Fibroblast of villous mesenchyme (primary cell): ENCODE data around the gene LMOD1. TPM values are rescaled to one million over a fixed set of nuclear protein-coding genes. Genes with fewer than 3 reads are reported as not detected.
A peak's percentile ranks its signal among the peaks of the same experiment; 100 is the strongest.
"Not testable (repeated sequence)": the region's sequence is repeated elsewhere in the genome, so short reads cannot be mapped to it uniquely, and the experiment has no call there.

Experiments used
- DNase-seq: peaks from one replicate; pipeline ENCODE4 v3.0.0-alpha.2; 2010; ENCODE audit warnings: low read depth
- H3K4me3 ChIP-seq: 2 replicates; pipeline ENCODE4 v1.5.1; 2011; ENCODE audit warnings: low read depth, mild to moderate bottlenecking, low read length
- total RNA-seq: library from RNA; depleted of rRNA; stranded (reverse); fragments of >200 nt; gene quantifications from 2 replicates; pipeline ENCODE4 v1.2.3, GENCODE V29; 2012
- TF ChIP-seq, protein P1 (sequence below): IDR thresholded peaks from 2 replicates; pipeline ENCODE4 v1.5.1; 2012; ENCODE audit warnings: low read depth, mild to moderate bottlenecking, low read length; ENCODE audit not compliant: insufficient read depth

The LMOD1 gene
- total RNA-seq, 1 donor: 50.1 TPM

GRCh38 chr1:201877877-201878401 is 68.4 kb downstream of the LMOD1 start:
- TF ChIP-seq, protein P1, sequence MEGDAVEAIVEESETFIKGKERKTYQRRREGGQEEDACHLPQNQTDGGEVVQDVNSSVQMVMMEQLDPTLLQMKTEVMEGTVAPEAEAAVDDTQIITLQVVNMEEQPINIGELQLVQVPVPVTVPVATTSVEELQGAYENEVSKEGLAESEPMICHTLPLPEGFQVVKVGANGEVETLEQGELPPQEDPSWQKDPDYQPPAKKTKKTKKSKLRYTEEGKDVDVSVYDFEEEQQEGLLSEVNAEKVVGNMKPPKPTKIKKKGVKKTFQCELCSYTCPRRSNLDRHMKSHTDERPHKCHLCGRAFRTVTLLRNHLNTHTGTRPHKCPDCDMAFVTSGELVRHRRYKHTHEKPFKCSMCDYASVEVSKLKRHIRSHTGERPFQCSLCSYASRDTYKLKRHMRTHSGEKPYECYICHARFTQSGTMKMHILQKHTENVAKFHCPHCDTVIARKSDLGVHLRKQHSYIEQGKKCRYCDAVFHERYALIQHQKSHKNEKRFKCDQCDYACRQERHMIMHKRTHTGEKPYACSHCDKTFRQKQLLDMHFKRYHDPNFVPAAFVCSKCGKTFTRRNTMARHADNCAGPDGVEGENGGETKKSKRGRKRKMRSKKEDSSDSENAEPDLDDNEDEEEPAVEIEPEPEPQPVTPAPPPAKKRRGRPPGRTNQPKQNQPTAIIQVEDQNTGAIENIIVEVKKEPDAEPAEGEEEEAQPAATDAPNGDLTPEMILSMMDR: peak; percentile 69
- peak; percentile 61 for DNase-seq
- no peak overlapping the region for H3K4me3 ChIP-seq

GRCh38 chr1:201876148-201876818 is 70.1 kb downstream of the LMOD1 start:
- DNase-seq: peak; percentile 30
- TF ChIP-seq, protein P1: peak; percentile 52
- H3K4me3 ChIP-seq: no peak overlapping the region

GRCh38 chr1:201874672-201875071 is 71.7 kb downstream of the LMOD1 start:
- TF ChIP-seq, protein P1: no peak
- DNase-seq: no peak
- H3K4me3 ChIP-seq: no peak overlapping the region

DNA sequence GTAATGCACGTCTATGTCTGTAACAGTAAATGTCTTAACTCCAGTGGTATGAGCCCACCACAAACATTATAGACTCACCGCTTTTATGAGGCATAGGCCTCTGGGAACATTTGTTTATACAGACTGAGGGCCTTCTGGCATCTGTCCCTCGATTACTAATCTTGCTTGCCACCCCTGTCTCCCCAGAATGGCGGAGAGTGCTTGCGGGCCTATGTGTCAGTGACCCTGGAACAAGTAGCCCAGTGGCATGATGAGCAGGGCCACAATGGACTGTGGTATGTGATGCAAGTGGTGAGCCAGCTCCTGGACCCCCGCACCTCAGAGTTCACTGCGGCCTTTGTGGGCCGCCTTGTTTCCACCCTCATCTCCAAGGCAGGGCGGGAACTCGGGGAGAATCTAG is 76.0 kb downstream of the LMOD1 start:
- no peak overlapping the region for H3K4me3 ChIP-seq
- TF ChIP-seq, protein P1: no peak
- peak; percentile 65 for DNase-seq

- TF ChIP-seq, protein P1: no peak
- DNase-seq: peak; percentile 89
- no peak overlapping the region for H3K4me3 ChIP-seq
Observed at GRCh38 chr1:201861448-201861847, 84.9 kb downstream of the LMOD1 start.

GRCh38 chr1:201859424-201859823 is 86.9 kb downstream of the LMOD1 start:
- no peak for DNase-seq
- H3K4me3 ChIP-seq: no peak overlapping the region
- TF ChIP-seq, protein P1: no peak

- H3K4me3 ChIP-seq, DNase-seq: not testable (repeated sequence)
Observed at GRCh38 chr1:201856722-201857121, 89.6 kb downstream of the LMOD1 start.
